NOMO-1 (cell line): ENCODE data around the gene UNC5C.
A peak's percentile ranks its signal among the peaks of the same experiment; 100 is the strongest.

Source experiments
- DNase-seq, 2 experiments: peaks; one replicate each; lab custom pipeline; 2025; ENCODE audit not compliant: unreplicated experiment in 2 of 2; lab: John Stamatoyannopoulos, UW

The UNC5C gene

GRCh38 chr4:95360906-95361695, 187.7 kb downstream of the UNC5C start:
- no peak for DNase-seq

GRCh38 chr4:95360256-95360903, 188.4 kb downstream of the UNC5C start:
- no peak for DNase-seq

GRCh38 chr4:95358421-95358820, 190.4 kb downstream of the UNC5C start:
- DNase-seq: no peak

GRCh38 chr4:95355021-95355420, 193.8 kb downstream of the UNC5C start:
- no peak for DNase-seq

GRCh38 chr4:95348418-95348817, 200.4 kb downstream of the UNC5C start:
- DNase-seq: no peak

- DNase-seq: no peak
Observed at GRCh38 chr4:95343235-95343634, 205.5 kb downstream of the UNC5C start.

GRCh38 chr4:95340191-95340590, 208.6 kb downstream of the UNC5C start:
- DNase-seq: no peak

- no peak for DNase-seq
Observed at GRCh38 chr4:95325665-95326064, 223.1 kb downstream of the UNC5C start.

- no peak for DNase-seq
Observed at GRCh38 chr4:95319169-95319568, 229.6 kb downstream of the UNC5C start.

GRCh38 chr4:95318483-95318882, 230.3 kb downstream of the UNC5C start:
- DNase-seq: no peak

- no peak for DNase-seq
Observed at GRCh38 chr4:95318044-95318443, 230.7 kb downstream of the UNC5C start.

GRCh38 chr4:95317085-95317793, 231.5 kb downstream of the UNC5C start:
- no peak for DNase-seq

- no peak for DNase-seq
Observed at GRCh38 chr4:95314573-95314972, 234.2 kb downstream of the UNC5C start.

- DNase-seq: no peak
Observed at GRCh38 chr4:95304898-95305297, 243.9 kb downstream of the UNC5C start.

- DNase-seq: no peak
Observed at GRCh38 chr4:95300304-95300703, 248.5 kb downstream of the UNC5C start.

GRCh38 chr4:95296052-95296451, 252.7 kb downstream of the UNC5C start:
- no peak for DNase-seq

- no peak for DNase-seq
Observed at GRCh38 chr4:95295157-95295556, 253.6 kb downstream of the UNC5C start.

- no peak for DNase-seq
Observed at GRCh38 chr4:95294321-95294720, 254.5 kb downstream of the UNC5C start.

GRCh38 chr4:95293014-95293413, 255.8 kb downstream of the UNC5C start:
- no peak for DNase-seq

GRCh38 chr4:95290702-95291101, 258.1 kb downstream of the UNC5C start:
- peak; percentile 7 to 61 for DNase-seq

- DNase-seq: peak; percentile 0 to 47
Observed at GRCh38 chr4:95289028-95289634, 259.6 kb downstream of the UNC5C start.
